ENCODE results near the gene GLB1L2.

The GLB1L2 gene

DNA sequence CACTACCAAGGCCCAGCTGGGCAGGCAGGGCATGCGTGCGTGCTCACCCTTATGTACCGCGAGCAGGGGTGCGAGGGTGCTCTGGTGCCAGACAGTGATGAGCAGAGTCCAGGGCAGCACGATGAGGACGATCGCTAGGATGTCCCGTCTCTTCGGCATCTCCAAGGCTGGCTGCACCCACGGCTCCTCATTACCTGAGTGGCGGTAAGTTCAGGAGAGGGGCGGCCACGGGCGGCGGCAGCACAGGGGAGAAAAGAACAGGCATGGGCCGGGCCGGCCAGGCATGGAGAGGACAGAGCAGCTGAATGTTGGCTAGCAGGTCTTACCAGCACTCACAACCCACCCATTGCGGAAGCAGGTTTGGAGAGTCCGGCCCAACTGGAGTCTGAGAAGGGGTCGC lies 55.7 kb downstream of the GLB1L2 start:
- FAIRE-seq = no peak

DNA sequence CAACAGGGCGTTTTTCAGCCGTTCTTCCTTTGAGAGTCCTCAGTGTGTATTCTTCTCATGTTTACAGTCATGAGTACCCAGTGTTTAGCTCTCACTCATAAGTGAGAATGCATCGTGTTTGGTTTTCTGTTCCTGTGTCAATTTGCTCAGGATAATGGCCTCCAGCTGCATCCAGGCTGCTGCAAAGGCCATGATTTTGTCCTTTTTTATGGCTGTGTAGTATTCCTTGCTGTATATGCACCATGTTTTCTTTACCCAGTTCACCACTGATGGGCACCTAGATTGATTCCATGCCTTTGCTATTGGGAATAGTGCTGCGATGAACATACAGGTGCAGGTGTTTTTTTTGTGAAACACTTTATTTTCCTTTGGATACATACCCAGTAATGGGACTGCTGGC lies 56.8 kb downstream of the GLB1L2 start:
- FAIRE-seq = no peak

DNA sequence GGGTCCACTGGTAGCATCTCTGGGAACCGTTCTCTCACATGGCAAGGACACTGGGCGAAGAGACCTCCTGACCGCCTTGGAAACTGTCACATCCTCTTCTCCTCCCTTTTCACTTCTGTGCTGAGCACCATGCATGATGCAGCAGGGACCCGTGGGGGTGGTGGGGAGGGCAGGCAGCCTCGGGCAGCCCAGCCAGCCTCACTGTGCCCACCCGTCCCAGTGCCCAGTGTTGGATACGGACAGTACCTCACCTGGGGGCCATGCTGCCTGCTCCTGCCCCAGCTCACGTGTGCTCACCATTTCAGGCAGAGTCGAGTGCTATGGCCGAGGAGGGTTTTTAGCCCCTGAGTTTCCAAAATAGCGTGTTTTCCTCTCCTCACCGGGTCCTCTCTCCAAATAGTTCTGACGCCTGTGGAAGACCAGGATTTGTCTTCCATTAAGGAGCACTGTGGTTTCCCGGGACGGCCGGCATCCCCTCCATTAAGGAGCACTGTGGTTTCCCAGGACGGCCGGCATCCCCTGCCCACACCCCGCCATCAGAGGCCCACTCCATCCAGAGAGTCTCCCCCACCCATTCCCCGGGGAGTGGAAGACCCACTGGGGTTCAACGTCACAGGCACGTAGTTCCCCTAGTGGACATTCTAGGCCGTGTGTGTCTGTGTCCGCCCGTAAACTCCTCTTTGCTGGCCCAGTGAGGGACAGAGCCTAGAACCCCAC lies 57.8 kb downstream of the GLB1L2 start:
- FAIRE-seq = no peak

DNA sequence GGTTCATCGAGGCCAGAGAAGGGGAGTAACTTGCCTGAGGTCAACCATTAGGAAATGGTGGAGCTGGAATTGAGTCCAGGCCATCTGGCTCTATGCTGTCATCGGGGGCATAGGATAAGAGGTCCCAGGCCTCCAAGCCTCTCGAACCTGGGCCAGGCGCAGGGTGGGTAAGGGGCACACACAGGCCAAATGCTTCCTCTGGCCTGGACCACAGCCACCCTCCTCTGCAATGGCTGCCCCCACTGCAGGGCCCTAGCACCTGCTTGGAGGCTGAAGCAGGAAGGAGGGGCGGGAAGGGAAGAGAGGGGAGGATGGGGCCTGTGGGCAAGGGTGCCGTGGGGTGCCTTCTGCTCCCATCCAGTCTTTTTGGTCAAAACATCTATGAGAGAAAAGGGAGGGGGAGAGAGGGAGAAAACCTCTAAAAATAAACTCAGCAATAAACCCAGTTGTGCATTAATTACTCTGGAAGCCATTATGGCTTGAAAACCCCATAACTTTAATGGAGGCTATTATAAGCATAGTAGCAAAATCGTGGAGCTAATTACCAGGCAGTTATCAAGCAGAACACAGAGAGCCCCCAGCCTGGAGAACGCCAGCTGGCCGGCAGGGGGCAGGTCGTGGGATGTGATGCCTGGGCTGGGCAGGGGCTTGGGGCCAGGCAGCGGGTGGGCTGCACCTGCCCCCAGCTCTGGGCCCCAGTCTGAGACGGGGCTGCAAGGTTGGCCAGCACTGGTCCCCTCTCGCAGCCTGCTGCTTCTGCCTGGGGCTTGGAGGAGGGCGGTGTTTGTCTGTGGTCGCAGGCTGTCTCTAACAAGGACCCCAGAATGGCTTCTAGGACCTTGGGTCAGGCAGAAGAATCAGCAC lies 59.1 kb downstream of the GLB1L2 start:
- FAIRE-seq = no peak

DNA sequence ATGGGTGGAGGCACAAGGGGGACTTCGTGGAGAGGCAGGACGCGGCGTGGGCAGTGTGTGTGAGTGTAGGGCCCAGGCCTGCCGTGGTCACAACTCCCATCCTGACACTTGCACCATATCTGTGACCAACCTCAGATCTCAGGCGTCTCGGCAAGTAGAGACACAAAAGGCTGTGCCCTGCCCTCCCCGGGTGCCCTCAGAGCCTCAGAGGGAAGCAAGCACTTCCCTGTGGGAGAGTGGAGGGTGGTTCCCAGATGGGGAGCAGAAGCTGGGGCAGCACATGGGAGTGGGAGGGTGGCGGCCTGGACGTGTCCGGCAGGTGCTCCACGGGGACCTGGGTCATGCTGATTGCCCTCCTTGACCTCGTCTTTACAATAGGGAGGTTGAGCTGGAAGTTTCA lies 59.9 kb downstream of the GLB1L2 start:
- FAIRE-seq = no peak

DNA sequence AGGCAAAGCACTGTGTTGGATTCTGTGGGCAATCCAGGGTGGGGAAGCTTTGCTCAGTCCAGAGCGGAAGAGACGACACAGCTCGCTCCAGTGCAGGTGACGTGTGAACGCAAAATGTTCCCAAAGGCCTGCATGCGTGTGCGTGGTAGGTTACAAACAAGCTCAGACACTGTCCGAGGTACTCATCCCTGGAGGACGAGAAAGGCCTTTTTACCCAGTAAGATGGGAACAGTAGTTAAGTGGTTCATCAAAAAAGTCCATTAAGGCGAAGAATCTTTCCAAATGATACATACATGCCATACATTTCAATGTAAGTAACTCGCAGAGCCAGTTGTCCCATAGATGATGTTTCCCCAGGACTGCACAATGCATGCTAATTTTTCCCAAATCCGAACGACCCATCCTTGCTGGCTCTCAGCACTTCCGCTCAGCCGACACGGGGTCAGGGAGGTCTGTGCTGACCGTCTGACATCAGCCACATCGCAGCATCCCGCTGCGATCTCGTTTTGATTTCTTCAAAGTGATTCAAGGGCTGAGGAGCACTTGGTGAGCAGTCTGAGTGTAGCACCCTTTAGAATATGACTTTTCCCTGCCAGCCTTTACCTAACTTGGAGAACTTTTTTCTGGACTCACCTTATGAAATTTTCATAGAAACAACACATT lies 61.3 kb downstream of the GLB1L2 start:
- no peak for FAIRE-seq

DNA sequence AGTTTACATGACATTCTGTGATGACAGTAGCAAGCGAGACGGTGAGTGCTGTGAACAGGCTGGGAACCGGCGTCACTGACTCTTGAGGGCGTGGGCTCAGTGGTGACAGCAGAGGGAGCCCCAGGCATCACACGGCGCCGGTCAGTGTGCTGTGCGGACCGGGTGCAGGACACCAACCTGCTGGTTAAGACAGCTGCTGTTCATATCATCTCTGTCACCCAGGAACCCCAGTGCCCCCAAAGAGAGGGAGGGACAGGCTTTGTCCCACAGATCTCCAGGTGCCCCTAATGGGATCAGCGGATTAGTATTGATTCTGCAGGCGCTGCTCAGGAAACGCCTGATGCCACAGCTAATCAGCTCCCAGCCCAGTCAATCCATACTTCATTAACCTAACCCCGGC lies 61.9 kb downstream of the GLB1L2 start:
- FAIRE-seq = no peak

DNA sequence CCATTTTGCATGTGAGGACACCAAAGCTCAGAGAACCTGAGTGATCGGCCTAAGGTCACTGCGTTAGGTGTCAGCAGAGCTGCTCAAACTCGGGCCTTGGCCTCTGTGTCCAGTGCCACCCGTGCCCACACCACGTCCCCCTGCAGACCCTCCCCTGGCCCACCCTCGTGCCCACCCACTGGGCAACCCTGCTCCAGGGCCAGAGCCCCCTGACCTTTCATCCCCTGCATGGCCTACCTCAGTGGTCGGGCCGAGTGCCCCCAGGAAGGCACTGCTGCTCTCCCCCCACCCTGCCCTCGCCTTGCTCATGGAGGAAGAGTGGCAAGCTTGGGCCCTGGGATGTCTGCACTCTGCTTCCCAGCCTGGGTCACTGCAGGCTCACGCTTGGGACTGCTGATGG lies 62.5 kb downstream of the GLB1L2 start:
- FAIRE-seq = no peak

DNA sequence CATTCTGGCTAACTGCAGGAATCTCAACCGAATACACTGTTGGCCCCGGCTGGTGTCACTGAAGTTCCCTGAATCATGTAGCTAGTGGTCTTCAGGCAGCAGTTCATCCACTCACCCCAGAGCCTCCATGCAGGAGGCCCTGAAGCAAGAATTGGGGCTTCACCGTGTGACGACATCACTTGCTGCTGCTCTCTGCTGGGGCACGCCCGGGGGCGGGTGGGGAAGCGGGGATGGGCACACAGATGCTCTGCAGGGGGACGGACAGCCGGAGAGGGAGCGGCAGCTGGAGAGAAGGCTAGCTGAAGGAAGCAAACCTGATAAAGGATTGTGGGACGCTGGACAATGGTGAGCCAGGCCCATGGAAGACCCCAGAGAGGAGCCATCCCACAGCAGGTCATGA lies 63.2 kb downstream of the GLB1L2 start:
- no peak for FAIRE-seq

DNA sequence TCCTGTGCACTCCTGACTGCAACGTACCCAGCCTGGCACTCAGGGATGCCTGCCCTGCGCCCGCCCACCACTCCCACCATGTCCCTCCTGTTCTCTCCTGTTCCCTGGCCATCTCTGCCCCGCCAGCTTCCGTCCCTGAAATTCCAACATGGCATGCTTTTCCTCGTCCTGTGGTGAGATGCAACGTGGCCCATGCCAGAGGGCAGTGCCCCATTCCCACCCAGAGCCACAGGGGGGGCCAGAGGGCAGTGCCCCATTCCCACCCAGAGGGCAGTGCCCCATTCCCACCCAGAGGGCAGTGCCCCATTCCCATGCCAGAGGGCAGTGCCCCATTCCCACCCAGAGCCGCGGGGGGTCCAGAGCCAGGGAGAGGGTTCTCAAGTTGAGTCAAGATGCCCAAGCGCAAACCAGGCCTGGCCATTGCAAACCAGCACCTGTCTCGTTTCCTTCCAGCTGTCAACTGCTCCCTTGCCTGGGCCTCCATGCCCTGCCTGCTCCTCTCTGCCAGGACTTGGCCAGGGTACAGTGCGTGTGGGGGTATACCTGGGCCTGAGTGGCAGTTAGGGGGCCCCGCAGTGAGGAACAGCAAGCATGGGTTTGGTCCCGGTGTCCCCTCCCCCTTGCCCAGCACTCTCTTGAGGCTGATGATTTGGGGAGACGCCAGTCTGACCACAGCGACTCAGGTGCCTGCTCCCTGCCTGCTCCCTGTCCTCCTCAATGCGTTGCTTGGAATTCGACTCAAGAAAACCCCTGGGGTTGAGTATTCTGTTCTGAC lies 65.7 kb downstream of the GLB1L2 start:
- no peak for FAIRE-seq

DNA sequence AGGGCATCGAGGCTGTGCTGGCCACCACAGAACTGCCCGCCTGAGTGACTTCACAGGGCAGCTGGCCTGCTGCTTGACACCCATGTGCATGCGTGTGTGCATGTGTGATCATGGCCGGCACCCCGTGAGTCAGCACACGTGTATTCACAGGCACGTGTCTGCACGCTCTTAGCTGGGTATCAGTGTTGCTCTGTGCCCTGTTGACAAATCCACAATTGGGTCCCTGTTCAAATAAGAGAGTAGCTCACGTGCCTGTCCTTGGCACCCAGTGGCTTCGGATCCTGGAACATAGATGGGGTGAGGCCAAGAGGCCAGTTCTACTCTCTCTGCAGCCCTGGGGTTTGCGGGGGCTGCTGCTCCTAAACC lies 66.3 kb downstream of the GLB1L2 start:
- FAIRE-seq = no peak

DNA sequence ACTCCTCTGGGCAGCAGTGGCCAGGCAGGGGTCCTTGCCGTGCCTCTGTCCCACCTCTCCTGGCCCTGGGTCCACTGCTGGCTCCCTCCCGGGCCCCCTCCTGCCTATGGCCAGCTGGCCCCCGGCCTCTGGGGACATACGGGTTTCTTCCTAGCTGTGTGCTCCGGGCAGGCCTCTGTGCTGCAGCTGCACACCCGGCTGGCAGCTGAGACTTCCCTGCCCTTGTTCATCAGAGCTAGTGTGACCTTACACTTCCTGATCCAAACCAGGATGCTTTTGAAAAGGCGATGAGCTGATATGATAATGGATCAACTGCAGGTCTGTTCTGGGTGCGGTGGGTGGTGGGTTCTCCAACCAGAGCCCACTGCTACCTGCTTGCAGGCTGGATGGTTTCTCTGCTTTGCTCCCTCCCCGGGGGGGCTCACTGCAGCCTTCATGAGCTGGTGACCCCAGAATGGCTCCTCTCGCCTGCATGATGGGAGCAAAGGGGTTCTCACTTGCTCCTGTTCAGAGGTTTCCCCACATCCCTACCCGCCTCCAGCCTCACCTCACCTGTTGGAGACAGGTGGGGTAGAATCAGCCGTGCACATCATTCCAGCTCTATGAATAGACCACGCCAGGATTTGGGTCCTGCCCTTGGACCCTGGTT lies 67.0 kb downstream of the GLB1L2 start:
- FAIRE-seq = no peak

DNA sequence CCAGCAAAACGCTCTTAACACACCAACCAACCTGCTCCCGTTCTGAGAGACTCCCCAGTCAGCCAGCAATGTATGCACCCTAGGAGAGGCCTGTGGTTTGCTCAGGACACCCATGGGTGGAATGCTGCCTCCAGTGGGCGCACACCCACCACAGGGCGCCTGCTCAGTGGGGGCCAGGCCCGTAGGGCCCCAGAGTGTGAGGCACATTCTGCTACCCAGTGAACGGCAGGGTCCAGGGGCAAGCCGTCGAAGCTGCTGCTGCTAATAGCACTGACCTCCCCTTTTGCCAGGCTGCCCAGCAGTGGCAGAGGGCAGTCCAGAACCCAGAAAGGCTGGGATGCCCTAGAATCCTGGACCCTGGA lies 67.5 kb downstream of the GLB1L2 start:
- no peak for FAIRE-seq

DNA sequence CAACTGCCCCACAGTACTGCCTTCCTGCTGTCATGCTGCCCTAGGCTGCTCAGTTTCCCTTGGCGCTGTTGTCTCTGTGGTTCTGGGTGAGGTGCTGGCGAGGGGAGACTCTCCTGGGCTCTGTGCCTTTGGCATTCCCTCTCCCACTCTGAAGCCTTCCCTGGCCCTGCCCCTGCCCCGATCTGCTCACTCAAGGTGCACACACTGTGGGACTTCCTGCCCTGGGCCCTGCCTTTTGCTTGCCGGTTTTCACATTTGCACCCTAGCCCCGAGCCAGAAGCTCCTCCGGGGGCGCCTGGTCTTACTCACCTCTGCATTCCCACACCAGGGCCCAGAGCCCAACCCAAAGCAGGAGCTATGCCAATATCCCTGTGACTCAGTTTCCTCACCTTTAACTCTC lies 68.2 kb downstream of the GLB1L2 start:
- no peak for FAIRE-seq

DNA sequence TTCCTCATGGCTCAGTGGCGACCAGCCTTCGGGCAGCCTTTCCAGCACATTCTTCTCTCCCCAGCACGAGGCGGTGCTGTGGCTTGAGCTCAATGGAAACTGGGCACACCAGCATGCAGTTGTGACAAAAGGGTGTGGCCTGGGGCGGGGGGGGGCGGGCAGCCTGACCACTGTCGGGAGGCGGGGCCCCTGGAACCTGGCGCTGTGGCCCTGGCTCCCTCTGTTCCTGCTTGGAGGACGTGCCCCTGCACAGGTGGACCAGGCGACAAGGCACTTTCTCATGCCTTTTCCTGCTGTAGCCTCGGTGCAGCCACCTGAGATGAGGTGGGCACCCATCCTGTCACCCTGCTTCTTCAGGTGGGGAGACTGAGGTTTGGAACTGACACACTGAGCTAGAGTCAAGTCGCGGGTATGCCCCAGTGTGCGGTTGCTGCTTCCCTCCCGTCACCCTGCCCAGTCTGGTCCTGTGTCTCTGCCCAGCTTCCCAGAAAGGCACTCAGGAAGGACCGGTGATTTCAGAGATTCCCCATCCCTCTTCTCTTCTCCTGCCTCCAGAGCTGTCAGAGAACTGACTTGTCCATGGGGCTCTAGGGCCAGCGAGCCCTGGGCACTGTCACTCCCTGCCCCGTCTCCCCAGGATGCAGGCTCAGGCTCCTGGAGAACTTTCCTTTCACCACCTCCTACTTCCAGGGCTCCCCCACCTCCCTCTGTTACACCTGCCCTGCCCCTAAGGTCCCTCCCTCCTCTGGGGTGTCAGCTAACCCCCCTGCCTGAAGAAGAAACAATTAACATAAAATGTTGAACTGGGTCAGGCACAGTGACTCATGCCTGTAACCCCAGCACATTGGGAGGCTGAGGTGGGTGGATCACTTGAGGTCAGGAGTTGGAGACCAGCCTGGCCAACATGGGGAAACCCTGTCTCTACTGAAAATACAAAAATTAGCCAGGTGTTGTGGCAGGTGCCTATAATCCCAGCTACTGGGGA lies 70.3 kb downstream of the GLB1L2 start:
- FAIRE-seq = no peak

DNA sequence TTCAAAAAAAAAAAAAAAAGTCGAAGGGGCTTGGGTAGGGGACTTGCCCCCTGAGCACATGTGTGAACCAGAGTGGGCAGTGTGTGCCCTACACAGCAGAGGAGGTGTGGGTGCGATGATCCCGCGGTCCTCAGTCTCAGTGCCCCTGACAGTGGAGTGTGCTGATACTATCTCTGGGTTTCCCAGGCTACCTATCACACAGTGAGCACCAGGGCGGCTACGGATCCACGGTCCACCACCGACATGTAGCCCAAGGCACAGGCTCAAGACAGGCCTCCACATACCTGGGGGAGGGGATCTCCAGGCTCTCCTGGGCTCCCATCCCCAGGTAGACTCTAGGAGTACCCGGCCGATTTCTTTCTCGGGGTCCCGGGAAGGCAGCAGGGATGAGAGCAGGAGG lies 71.1 kb downstream of the GLB1L2 start:
- no peak for FAIRE-seq

DNA sequence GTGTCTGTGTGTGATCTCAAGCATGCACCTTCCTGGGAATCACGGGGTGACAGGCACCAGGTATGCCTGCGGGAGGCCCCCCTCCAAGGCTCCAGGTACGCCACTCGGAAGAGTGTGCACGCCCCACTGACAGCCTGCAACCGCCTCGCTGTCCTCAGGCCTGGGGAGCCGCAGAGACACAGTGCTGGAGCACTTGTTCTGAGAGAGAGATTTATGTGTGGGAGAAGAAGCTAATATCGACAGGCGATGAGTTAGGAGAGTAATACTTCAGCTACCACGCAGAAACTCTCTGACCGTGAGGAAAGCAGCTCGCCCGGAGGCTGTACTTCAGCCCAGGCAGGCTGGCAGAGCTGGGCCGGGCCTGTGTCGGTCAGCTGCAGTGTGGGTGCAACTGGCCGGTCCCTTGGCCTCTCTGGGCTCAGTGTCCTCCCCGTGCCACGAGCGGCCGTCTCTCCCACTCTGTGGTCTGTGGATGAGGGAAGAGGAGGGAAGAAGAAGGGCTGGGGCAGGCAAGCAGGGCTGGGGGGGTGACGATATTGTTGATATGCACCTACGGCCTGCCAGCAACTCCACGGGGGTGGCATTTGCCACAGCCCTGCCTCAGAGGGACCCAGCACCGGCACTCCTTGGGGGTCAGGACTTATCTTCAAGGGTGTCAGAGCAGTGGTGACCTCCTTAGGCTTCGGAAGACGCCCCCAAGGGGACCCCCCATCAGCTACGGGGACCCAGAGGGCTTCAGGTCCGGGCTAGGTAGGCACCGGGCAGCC lies 73.0 kb downstream of the GLB1L2 start:
- no peak for FAIRE-seq

DNA sequence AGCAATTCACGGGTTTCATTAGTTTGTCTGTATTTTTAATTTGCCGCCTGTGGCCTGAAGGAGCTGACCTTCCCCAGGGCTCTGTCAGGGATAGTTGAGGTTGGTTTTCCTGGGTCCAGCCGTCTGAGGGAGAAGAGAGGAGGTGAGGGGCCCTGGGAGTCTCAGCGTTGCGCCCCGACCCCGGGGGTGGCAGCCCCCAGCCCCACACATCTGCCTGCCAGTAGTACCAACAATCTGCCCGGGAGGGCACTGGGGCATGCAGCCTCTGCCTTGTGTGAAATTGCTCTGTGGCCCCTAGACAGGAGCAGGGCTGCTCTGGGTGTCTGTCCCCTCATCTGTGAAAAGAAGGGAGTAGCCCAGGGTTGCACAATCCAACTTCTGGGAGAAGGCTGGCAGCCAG lies 73.6 kb downstream of the GLB1L2 start:
- FAIRE-seq = no peak

DNA sequence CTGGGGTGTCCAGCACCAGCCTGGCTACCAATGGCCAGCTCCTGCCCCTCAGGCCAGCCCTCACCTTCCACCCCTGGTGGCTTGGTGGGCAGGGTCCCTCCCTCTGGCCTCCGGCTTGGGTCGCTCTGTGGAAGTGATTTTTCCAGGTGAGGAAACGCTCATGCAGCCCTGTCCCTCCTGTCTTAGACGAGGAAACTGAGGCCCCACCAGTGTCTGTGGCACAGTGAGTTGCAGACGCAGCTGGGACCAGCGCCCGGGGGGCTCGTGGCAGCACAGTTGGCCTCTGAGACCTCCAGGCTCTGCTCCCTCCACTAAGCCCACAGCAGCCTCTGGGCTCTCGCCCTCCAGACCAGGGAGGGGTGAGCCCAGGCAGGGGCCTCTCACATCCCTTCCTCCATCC lies 74.1 kb downstream of the GLB1L2 start:
- no peak for FAIRE-seq

DNA sequence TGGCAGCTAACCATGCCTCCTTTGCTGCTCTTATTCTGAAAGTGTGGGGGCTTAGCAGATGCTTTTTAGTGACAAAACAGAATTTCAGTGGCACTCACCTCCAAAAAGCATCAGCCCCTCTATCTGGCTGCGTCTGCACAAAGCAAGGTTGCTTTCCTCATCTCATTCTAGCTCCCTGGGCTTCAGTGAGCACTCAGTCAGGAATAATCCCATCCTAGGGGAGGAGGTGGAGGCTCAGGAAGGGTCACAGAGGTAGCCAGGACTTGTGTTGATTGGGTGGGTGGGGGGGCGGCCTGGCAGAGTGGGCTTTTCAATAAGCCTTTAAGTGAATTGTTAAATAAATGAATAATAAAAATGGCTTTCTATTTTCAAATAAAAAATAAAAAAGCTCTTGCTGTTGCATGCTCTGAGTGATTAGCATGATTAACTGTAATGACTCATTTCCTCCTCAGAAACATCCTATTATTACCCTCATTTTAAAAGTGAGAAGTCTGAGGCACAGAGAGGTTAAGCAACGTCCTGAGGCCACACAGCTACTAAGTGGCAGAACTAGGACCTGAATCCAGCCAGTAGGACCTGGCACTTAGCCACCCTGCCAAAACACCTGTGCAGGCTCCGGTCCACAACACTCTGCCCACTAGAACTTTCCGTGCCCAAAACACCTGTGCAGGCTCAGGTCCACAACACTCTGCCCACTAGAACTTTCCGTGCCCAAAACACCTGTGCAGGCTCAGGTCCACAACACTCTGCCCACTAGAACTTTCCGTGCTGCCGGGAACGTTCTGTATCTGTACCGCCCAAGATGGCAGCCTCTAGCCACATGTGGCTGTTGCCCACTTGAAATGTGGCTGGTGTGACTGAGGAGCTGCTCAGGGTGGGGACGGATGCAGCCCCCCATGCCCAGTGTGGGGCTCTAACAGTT lies 74.7 kb downstream of the GLB1L2 start:
- FAIRE-seq = no peak
